Dendritic cell treated with granulocyte-macrophage colony-stimulating factor and Interleukin-4, amounts not matched to agents 40 ng/mL and 50 ng/mL, for 4 days (primary cell): Measurements from ENCODE around the gene GDF9.
A peak's percentile ranks its signal among the peaks of the same experiment; 100 is the strongest.
"Not testable (repeated sequence)": the region's sequence is repeated elsewhere in the genome, so short reads cannot be mapped to it uniquely, and the experiment has no call there.

Source experiments
- H3K27ac Mint-ChIP-seq: one replicate; pipeline ENCODE4 v1.8.0; 2022; ENCODE audit warnings: mild to moderate bottlenecking, mixed read lengths
- H3K27me3 Mint-ChIP-seq: one replicate; pipeline ENCODE4 v1.8.0; 2022; ENCODE audit warnings: mild to moderate bottlenecking, mixed read lengths
- H3K36me3 Mint-ChIP-seq: one replicate; pipeline ENCODE4 v1.8.0; 2022; ENCODE audit warnings: low read depth, mixed read lengths
- H3K4me1 Mint-ChIP-seq: one replicate; pipeline ENCODE4 v1.8.0; 2022; ENCODE audit warnings: low read depth, mixed read lengths
- H3K4me3 Mint-ChIP-seq: one replicate; pipeline ENCODE4 v1.8.0; 2022; ENCODE audit warnings: mild to moderate bottlenecking, moderate library complexity, mixed read lengths
- H3K9me3 Mint-ChIP-seq: one replicate; pipeline ENCODE4 v1.8.0; 2022; ENCODE audit warnings: mixed read lengths
- intact Hi-C: fragments of 100-400 bp; cut with micrococcal nuclease; formaldehyde crosslinking; loops from one replicate; pipeline ENCODE4 v1.15.0; 2022

The GDF9 gene

DNA sequence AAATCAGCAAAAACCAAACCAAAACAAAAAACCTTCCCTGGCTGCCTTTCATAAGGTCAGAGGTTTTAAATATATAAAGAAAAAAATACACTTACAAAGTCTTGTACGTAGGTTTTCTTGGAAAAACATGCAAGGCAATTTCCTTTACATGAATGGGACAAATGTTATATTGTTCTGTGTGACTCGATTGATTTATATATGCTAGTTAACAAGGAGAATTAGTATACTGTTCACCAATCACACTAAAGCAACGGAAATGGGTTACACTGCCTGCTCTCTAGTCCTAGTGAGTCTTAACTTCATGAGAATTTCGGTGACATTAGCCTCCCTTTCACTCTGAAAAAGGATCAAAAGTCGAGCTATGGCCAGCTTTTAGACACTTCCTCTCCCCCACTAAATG, 5.5 kb downstream of the GDF9 start:
- Mint-ChIP-seq H3K27ac (no peak overlapping the region), H3K36me3 (no peaks in the 10 kb centered on the region), H3K4me1 (peaks cover 10% of the 10 kb centered on the region), H3K9me3 (no peaks in the 10 kb centered on the region), H3K4me3 (no peak overlapping the region), H3K27me3 (peaks cover 6% of the 10 kb centered on the region)
- intact Hi-C loops, result no loop called here

DNA sequence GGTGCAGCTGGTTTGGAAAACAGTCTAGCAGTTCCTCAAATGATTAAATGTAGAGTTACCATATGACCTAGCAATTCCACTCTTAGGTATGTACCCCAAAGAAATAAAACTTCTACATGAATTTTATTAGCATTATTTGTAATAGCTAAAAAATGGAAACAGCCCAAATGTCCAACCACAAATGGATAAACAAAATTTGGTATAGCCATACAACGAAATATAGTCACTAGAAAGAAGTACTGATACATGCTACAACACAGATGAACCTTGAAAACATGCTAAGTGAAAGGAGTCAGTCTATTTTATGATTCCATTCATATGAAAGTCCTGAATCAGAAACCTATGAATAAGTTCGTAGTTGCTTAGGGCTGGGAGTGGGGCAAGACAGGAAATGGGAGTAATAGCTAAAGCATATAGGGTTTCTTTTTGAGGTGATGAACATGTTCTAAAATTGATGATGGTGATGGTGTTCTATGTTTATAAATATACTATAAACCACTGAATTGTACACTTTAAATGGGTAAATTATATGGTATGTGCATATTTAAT, 6.3 kb downstream of the GDF9 start:
- intact Hi-C loops, result no loop called here
- no peak overlapping the region for H3K27ac Mint-ChIP-seq
- no peaks in the 10 kb centered on the region for H3K9me3 Mint-ChIP-seq
- H3K36me3 Mint-ChIP-seq, result no peaks in the 10 kb centered on the region
- no peak overlapping the region for H3K4me3 Mint-ChIP-seq
- H3K4me1 Mint-ChIP-seq, result peaks cover 5% of the 10 kb centered on the region
- H3K27me3 Mint-ChIP-seq, result peaks cover 8% of the 10 kb centered on the region

- Mint-ChIP-seq H3K9me3 (no peaks in the 10 kb centered on the region), H3K4me3 (no peak overlapping the region), H3K27ac (no peak overlapping the region), H3K4me1 (no peaks in the 10 kb centered on the region), H3K27me3 (peaks cover 7% of the 10 kb centered on the region), H3K36me3 (no peaks in the 10 kb centered on the region)
- intact Hi-C loops, result no loop called here
These were observed 10.3 kb downstream of the GDF9 start for GRCh38 chr5:132856011-132856410.

- H3K9me3 Mint-ChIP-seq, H3K27ac Mint-ChIP-seq, H3K27me3 Mint-ChIP-seq, H3K4me1 Mint-ChIP-seq, H3K36me3 Mint-ChIP-seq, intact Hi-C loops, H3K4me3 Mint-ChIP-seq: not testable (repeated sequence)
These were observed 11.3 kb downstream of the GDF9 start for GRCh38 chr5:132854992-132855391.

GRCh38 chr5:132854301-132854700, 12.0 kb downstream of the GDF9 start:
- Mint-ChIP-seq H3K4me3 (no peak overlapping the region), H3K9me3 (no peaks in the 10 kb centered on the region), H3K27me3 (peaks cover 9% of the 10 kb centered on the region), H3K4me1 (no peaks in the 10 kb centered on the region), H3K36me3 (no peaks in the 10 kb centered on the region), H3K27ac (no peak overlapping the region)
- intact Hi-C loops, result no loop called here

GRCh38 chr5:132853790-132854189, 12.5 kb downstream of the GDF9 start:
- H3K9me3 Mint-ChIP-seq, result no peaks in the 10 kb centered on the region
- H3K4me1 Mint-ChIP-seq, result no peaks in the 10 kb centered on the region
- H3K27ac Mint-ChIP-seq, result no peak overlapping the region
- H3K36me3 Mint-ChIP-seq, result no peaks in the 10 kb centered on the region
- intact Hi-C loops, result no loop called here
- H3K4me3 Mint-ChIP-seq, result no peak overlapping the region
- peaks cover 9% of the 10 kb centered on the region for H3K27me3 Mint-ChIP-seq

- Mint-ChIP-seq H3K9me3 (no peaks in the 10 kb centered on the region), H3K4me1 (no peaks in the 10 kb centered on the region), H3K27ac (no peak overlapping the region), H3K4me3 (no peak overlapping the region), H3K36me3 (no peaks in the 10 kb centered on the region), H3K27me3 (peaks cover 9% of the 10 kb centered on the region)
- intact Hi-C loops, result no loop called here
These were observed 12.9 kb downstream of the GDF9 start for GRCh38 chr5:132853323-132853722.

GRCh38 chr5:132850066-132850465, 16.2 kb downstream of the GDF9 start:
- H3K9me3 Mint-ChIP-seq, result no peaks in the 10 kb centered on the region
- peaks cover 3% of the 10 kb centered on the region for H3K27me3 Mint-ChIP-seq
- no peak overlapping the region for H3K4me3 Mint-ChIP-seq
- no peaks in the 10 kb centered on the region for H3K4me1 Mint-ChIP-seq
- H3K36me3 Mint-ChIP-seq, result no peaks in the 10 kb centered on the region
- intact Hi-C loops, result no loop called here
- H3K27ac Mint-ChIP-seq, result no peak overlapping the region

- H3K36me3 Mint-ChIP-seq, result no peaks in the 10 kb centered on the region
- H3K9me3 Mint-ChIP-seq, result no peaks in the 10 kb centered on the region
- H3K4me3 Mint-ChIP-seq, result no peak overlapping the region
- H3K27ac Mint-ChIP-seq, result no peak overlapping the region
- peaks cover 3% of the 10 kb centered on the region for H3K27me3 Mint-ChIP-seq
- no peaks in the 10 kb centered on the region for H3K4me1 Mint-ChIP-seq
- intact Hi-C loops, result no loop called here
These were observed 16.9 kb downstream of the GDF9 start for GRCh38 chr5:132849347-132849746.

DNA sequence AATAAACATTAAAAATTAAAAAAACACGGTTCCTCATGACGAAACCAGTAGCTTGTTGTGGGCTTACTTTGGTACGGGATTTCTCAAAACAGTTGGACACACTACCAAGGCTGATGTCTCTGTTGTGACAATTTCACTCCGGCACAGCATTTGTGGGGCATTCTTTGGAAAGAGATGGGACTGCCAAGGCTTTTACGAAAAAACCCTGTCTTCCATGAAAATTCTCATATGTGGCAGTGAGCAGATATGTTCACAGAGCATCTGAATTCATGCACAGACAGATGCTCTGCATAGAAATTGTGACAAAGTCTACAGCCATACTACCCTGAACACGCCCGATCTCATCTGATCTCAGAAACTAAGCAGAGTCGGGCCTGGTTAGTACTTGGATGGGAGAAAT, 18.0 kb downstream of the GDF9 start:
- H3K4me1 Mint-ChIP-seq, result no peaks in the 10 kb centered on the region

GRCh38 chr5:132841305-132841704, 25.0 kb downstream of the GDF9 start:
- Mint-ChIP-seq H3K27ac (no peak overlapping the region), H3K9me3 (no peaks in the 10 kb centered on the region), H3K27me3 (no peaks in the 10 kb centered on the region), H3K4me1 (peaks cover 29% of the 10 kb centered on the region), H3K36me3 (no peaks in the 10 kb centered on the region), H3K4me3 (no peak overlapping the region)
- intact Hi-C loops, result no loop called here

More for the DNA sequence above, 18.0 kb downstream of the GDF9 start:
- intact Hi-C loops, result no loop called here
- Mint-ChIP-seq H3K27ac (no peak overlapping the region), H3K27me3 (peaks cover 3% of the 10 kb centered on the region), H3K36me3 (no peaks in the 10 kb centered on the region), H3K9me3 (no peaks in the 10 kb centered on the region), H3K4me3 (no peak overlapping the region)

GRCh38 chr5:132840896-132841295, 25.4 kb downstream of the GDF9 start:
- H3K27ac Mint-ChIP-seq, result no peak overlapping the region
- H3K9me3 Mint-ChIP-seq, result no peaks in the 10 kb centered on the region
- no peaks in the 10 kb centered on the region for H3K36me3 Mint-ChIP-seq
- H3K4me1 Mint-ChIP-seq, result peaks cover 29% of the 10 kb centered on the region
- no peak overlapping the region for H3K4me3 Mint-ChIP-seq
- no peaks in the 10 kb centered on the region for H3K27me3 Mint-ChIP-seq
- intact Hi-C loops, result no loop called here

GRCh38 chr5:132840313-132840712, 26.0 kb downstream of the GDF9 start:
- H3K4me1 Mint-ChIP-seq, result peaks cover 29% of the 10 kb centered on the region
- H3K9me3 Mint-ChIP-seq, result no peaks in the 10 kb centered on the region
- H3K27ac Mint-ChIP-seq, result peak overlapping the region; percentile 65
- H3K27me3 Mint-ChIP-seq, result no peaks in the 10 kb centered on the region
- H3K4me3 Mint-ChIP-seq, result no peak overlapping the region
- intact Hi-C loops, result no loop called here
- no peaks in the 10 kb centered on the region for H3K36me3 Mint-ChIP-seq

DNA sequence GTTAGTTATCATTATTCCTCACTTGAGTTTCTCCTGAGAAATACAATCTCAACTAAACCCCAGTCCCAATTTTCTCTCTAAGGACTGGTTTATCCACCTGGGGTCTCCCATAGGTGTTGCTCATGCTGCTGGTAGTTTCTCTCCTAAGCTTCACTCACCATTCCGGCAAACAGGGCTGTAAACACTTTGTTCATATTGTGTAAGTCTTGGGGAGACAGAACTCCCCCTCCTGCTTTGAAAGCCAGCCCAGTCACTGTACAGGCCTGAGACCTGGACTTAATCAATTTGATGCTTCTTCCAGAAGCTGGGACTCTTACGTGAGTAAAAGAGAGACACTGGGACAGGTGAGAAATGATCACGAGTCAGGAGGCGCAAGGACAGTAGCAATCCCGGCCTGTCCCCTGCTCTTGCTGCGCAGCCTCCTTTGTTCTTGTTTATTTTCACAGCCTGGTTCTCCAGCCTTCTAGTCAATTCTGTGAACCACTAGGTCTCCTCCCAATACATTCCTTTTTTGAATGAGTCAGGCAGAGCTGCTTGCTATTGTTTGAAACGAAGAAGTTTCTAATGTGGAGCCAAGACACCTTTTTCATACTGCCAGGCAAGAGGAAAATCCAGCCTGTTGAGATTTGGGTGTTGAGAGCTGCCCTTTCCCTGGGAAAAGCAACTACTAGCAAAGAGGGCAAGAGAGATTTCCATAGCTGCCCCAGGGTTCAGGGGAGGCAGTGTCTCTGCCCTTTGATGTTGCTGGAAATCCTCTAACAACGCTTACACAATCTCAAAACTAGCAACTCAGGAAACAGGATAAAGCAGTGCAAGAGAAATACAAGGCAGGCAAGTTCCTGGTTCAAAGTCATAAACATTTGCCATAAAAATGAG, 26.6 kb downstream of the GDF9 start:
- intact Hi-C loops, result no loop called here
- Mint-ChIP-seq H3K9me3 (no peaks in the 10 kb centered on the region), H3K27ac (peak overlapping the region; percentile 65), H3K36me3 (no peaks in the 10 kb centered on the region), H3K4me1 (peaks cover 29% of the 10 kb centered on the region), H3K4me3 (no peak overlapping the region), H3K27me3 (no peaks in the 10 kb centered on the region)
